ENCODE data around the gene TXNDC17. TPM values are rescaled to one million over a fixed set of nuclear protein-coding genes. Genes with fewer than 3 reads are reported as not detected.

TXNDC17 gene
- total RNA-seq, 1 donor from 2014 or later = 53.2 TPM

DNA sequence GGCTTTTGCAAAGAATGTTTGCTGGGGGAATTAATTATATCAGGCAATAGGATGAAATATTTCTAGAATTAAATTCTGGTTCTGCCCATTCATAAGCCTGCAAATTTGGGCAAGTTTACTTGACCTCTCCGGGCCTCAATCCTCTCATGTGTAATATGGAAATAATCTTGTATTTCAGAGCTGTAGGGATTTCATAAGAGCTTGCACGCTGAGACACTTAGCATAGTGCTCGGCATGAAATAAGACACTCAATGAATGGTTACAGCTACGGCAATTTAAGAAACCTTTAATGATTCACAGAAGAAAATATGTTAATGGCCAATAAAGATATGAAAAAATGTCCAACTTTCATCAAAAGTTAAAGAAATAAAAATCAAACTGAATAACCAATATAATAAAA is 43.9 kb upstream of the TXNDC17 start:
- peaks cover 14% of the 10 kb centered on the region for H3K4me1 ChIP-seq
- no peak overlapping the region for H3K4me3 ChIP-seq
- TF ChIP-seq, protein P1, sequence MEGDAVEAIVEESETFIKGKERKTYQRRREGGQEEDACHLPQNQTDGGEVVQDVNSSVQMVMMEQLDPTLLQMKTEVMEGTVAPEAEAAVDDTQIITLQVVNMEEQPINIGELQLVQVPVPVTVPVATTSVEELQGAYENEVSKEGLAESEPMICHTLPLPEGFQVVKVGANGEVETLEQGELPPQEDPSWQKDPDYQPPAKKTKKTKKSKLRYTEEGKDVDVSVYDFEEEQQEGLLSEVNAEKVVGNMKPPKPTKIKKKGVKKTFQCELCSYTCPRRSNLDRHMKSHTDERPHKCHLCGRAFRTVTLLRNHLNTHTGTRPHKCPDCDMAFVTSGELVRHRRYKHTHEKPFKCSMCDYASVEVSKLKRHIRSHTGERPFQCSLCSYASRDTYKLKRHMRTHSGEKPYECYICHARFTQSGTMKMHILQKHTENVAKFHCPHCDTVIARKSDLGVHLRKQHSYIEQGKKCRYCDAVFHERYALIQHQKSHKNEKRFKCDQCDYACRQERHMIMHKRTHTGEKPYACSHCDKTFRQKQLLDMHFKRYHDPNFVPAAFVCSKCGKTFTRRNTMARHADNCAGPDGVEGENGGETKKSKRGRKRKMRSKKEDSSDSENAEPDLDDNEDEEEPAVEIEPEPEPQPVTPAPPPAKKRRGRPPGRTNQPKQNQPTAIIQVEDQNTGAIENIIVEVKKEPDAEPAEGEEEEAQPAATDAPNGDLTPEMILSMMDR (IDR thresholded peaks at IDR 0.05; ENCODE audit: borderline replicate concordance) = no peak
- H3K36me3 ChIP-seq = peaks cover 83% of the 10 kb centered on the region
- no peak overlapping the region for H3K27ac ChIP-seq (replicated peaks)
- H3K9me3 ChIP-seq (replicated peaks) = no peaks in the 10 kb centered on the region
- H3K27me3 ChIP-seq (ENCODE audit: low read depth) = no peaks in the 10 kb centered on the region
- intact Hi-C loops (cut with micrococcal nuclease) = no loop called here
- no peak for DNase-seq

DNA sequence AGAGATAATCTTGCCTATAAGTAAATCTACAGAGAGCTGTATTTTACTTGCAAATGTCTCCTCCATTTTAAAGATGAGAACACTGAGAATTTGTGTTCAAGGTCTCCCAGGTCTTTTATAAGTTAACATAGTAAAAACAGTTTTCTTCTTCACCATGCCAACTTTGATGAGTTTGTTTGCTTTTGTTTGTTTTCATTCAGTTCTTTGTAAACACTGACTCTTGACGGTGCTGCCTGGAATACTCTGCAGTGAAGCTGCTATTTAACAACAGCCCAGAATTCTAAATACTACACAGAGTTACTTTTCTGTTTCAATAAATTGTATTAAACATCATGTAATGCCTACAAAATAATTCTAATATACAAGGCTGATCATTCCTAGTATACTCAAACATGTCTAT is 43.1 kb upstream of the TXNDC17 start:
- intact Hi-C loops (cut with micrococcal nuclease) = no loop called here
- Histone ChIP-seq H3K27ac (replicated peaks) (no peak overlapping the region), H3K36me3 (peaks cover 82% of the 10 kb centered on the region), H3K9me3 (replicated peaks) (no peaks in the 10 kb centered on the region), H3K4me3 (no peak overlapping the region), H3K4me1 (peaks cover 14% of the 10 kb centered on the region), H3K27me3 (ENCODE audit: low read depth) (no peaks in the 10 kb centered on the region)
- DNase-seq = no peak
- TF ChIP-seq, protein P1 (IDR thresholded peaks at IDR 0.05; ENCODE audit: borderline replicate concordance) = no peak

DNA sequence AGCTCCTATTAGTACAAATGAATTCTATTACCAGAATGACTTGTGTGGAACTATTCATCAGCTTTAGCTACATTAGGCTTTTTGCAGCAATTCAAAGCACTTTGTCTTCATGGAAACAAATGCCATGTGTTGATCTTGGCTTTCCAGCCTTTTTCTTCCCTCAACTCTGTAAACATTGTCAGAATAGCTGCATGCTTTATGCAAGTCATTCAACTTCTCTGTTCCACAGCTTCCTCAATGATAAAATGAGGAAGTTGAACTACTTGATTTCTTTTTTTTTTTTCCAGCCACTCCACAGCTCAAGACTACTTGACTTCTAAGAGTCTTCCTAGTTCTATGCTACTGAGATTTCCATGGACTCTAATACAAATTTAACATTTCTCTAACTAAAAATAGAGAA is 41.5 kb upstream of the TXNDC17 start:
- Histone ChIP-seq H3K27me3 (ENCODE audit: low read depth) (no peaks in the 10 kb centered on the region), H3K4me3 (no peak overlapping the region), H3K27ac (replicated peaks) (no peak overlapping the region), H3K36me3 (peaks cover 72% of the 10 kb centered on the region), H3K4me1 (peaks cover 14% of the 10 kb centered on the region), H3K9me3 (replicated peaks) (no peaks in the 10 kb centered on the region)
- TF ChIP-seq, protein P1 (IDR thresholded peaks at IDR 0.05; ENCODE audit: borderline replicate concordance) = no peak
- intact Hi-C loops (cut with micrococcal nuclease) = no loop called here
- DNase-seq = no peak

DNA sequence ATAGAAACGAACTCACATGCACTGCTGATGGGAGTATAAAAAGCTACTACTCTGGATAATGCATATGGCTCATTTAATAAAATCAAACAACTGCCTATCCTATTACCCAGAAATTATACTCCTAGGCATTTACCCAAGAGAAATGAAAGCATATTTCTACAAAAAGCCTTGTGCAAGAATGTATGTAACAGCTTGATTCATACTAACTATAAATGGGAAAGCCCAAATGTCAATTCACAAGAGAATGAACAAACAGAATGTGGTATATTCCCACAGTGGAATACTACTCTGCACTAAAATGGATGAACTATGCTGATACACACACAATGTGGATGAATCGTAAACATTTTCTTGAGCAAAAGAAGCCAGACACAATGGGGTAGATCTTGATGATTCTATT is 38.7 kb upstream of the TXNDC17 start:
- H3K4me1 ChIP-seq = peaks cover 14% of the 10 kb centered on the region
- H3K4me3 ChIP-seq = no peak overlapping the region
- TF ChIP-seq, protein P1 (IDR thresholded peaks at IDR 0.05; ENCODE audit: borderline replicate concordance) = no peak
- H3K27me3 ChIP-seq (ENCODE audit: low read depth) = no peaks in the 10 kb centered on the region
- DNase-seq = no peak
- intact Hi-C loops (cut with micrococcal nuclease) = no loop called here
- no peaks in the 10 kb centered on the region for H3K9me3 ChIP-seq (replicated peaks)
- H3K36me3 ChIP-seq = peaks cover 71% of the 10 kb centered on the region
- no peak overlapping the region for H3K27ac ChIP-seq (replicated peaks)

DNA sequence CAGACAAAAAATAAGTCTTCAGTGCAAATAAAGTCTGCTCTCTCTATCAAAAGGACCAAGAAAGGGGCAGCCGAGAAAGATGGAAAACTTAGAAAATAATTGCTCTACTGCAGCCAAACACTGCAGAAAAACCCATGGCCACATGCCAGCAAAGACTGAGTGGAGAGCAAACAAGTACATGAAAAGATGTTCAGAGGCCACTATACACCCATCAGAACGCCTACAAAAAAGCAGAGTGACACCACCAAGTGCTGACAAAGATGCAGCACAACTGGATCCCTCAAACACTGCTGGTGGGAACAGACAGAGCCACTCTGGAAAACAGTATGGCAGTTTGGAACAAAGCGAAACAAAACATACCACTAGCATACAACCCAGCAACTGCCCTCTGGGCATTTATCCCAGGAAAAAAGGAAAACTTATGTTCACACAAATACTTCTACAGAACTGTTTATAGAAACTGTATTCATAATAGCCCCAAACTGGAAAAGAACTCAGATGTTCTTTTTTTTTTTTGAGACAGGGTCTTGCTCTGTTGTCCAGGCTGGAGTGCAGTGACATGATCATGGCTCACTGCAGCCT is 37.0 kb upstream of the TXNDC17 start:
- DNase-seq = no peak
- no peaks in the 10 kb centered on the region for H3K9me3 ChIP-seq (replicated peaks)
- H3K36me3 ChIP-seq = peaks cover 74% of the 10 kb centered on the region
- H3K4me3 ChIP-seq = no peak overlapping the region
- intact Hi-C loops (cut with micrococcal nuclease) = no loop called here
- H3K4me1 ChIP-seq = peaks cover 8% of the 10 kb centered on the region
- no peak overlapping the region for H3K27ac ChIP-seq (replicated peaks)
- no peaks in the 10 kb centered on the region for H3K27me3 ChIP-seq (ENCODE audit: low read depth)
- TF ChIP-seq, protein P1 (IDR thresholded peaks at IDR 0.05; ENCODE audit: borderline replicate concordance) = no peak
